ENCODE measurements around the gene TMEM203. TPM values are rescaled to one million over a fixed set of nuclear protein-coding genes. Genes with fewer than 3 reads are reported as not detected.

TMEM203 gene
- polyA plus RNA-seq, 4 donors, result 33.0 to 38.2 (median 35.0) TPM

GRCh38 chr9:137160716-137161557 is 44.5 kb downstream of the TMEM203 start:
- no peak for FAIRE-seq
- Histone ChIP-seq H3K4me1 (ENCODE audit: control insufficient read depth in 3 of 3, insufficient read depth in 2 of 3, low read depth in 1 of 3, low read length in 2 of 3) (peaks cover 0 to 6% (median 0%) of the 10 kb centered on the region in 3 donors), H3K36me3 (ENCODE audit: control insufficient read depth in 3 of 3, insufficient read depth in 2 of 3, low read depth in 1 of 3, low read length in 3 of 3) (no peaks in the 10 kb centered on the region), H3K27ac (ENCODE audit: low read depth in 1 of 3, low read length in 2 of 3) (no peak overlapping the region), H3K27me3 (ENCODE audit: control insufficient read depth in 3 of 3, insufficient read depth in 3 of 3, low read length in 3 of 3) (peaks cover 0 to 96% (median 22%) of the 10 kb centered on the region in 3 donors), H3K9me3 (ENCODE audit: control insufficient read depth in 2 of 2, insufficient read depth in 1 of 2, low read depth in 1 of 2, low read length in 1 of 2) (no peaks in the 10 kb centered on the region), H3K4me3 (ENCODE audit: low read depth in 1 of 3, low read length in 3 of 3) (no peak overlapping the region)
- 20 to 35% (median 31%) methylated on average over 56 of the region's 56 CpGs for WGBS, 3 donors
- DNase-seq, result no peak

GRCh38 chr9:137160054-137160425 is 45.4 kb downstream of the TMEM203 start:
- H3K27ac ChIP-seq (ENCODE audit: low read depth in 1 of 3, low read length in 2 of 3), result no peak overlapping the region
- H3K4me1 ChIP-seq (ENCODE audit: control insufficient read depth in 3 of 3, insufficient read depth in 2 of 3, low read depth in 1 of 3, low read length in 2 of 3), result peaks cover 0 to 6% (median 0%) of the 10 kb centered on the region in 3 donors
- DNase-seq, result no peak
- H3K9me3 ChIP-seq (ENCODE audit: control insufficient read depth in 2 of 2, insufficient read depth in 1 of 2, low read depth in 1 of 2, low read length in 1 of 2), result no peaks in the 10 kb centered on the region
- no peak for FAIRE-seq
- H3K4me3 ChIP-seq (ENCODE audit: low read depth in 1 of 3, low read length in 3 of 3), result no peak overlapping the region
- peaks cover 0 to 95% (median 19%) of the 10 kb centered on the region in 3 donors for H3K27me3 ChIP-seq (ENCODE audit: control insufficient read depth in 3 of 3, insufficient read depth in 3 of 3, low read length in 3 of 3)
- 54 to 66% (median 55%) methylated on average over 16 to 17 of the region's 17 CpGs for WGBS, 3 donors
- H3K36me3 ChIP-seq (ENCODE audit: control insufficient read depth in 3 of 3, insufficient read depth in 2 of 3, low read depth in 1 of 3, low read length in 3 of 3), result no peaks in the 10 kb centered on the region

GRCh38 chr9:137159105-137160053 is 46.1 kb downstream of the TMEM203 start:
- no peak for DNase-seq
- 30 to 40% (median 30%) methylated on average over 14 of the region's 14 CpGs for WGBS, 3 donors
- Histone ChIP-seq H3K4me3 (ENCODE audit: low read depth in 1 of 3, low read length in 3 of 3) (no peak overlapping the region), H3K9me3 (ENCODE audit: control insufficient read depth in 2 of 2, insufficient read depth in 1 of 2, low read depth in 1 of 2, low read length in 1 of 2) (no peaks in the 10 kb centered on the region), H3K27me3 (ENCODE audit: control insufficient read depth in 3 of 3, insufficient read depth in 3 of 3, low read length in 3 of 3) (peaks cover 0 to 95% (median 18%) of the 10 kb centered on the region in 3 donors), H3K4me1 (ENCODE audit: control insufficient read depth in 3 of 3, insufficient read depth in 2 of 3, low read depth in 1 of 3, low read length in 2 of 3) (peaks cover 0 to 6% (median 0%) of the 10 kb centered on the region in 3 donors), H3K36me3 (ENCODE audit: control insufficient read depth in 3 of 3, insufficient read depth in 2 of 3, low read depth in 1 of 3, low read length in 3 of 3) (no peaks in the 10 kb centered on the region), H3K27ac (ENCODE audit: low read depth in 1 of 3, low read length in 2 of 3) (no peak overlapping the region)
- FAIRE-seq, result no peak

- H3K27me3 ChIP-seq (ENCODE audit: control insufficient read depth in 3 of 3, insufficient read depth in 3 of 3, low read length in 3 of 3), result peaks cover 0 to 87% (median 18%) of the 10 kb centered on the region in 3 donors
- no peak for FAIRE-seq
Measured at GRCh38 chr9:137158625-137159024, 46.8 kb downstream of the TMEM203 start.

GRCh38 chr9:137157618-137158415 is 47.6 kb downstream of the TMEM203 start:
- Histone ChIP-seq H3K4me3 (ENCODE audit: low read depth in 1 of 3, low read length in 3 of 3) (no peak overlapping the region), H3K36me3 (ENCODE audit: control insufficient read depth in 3 of 3, insufficient read depth in 2 of 3, low read depth in 1 of 3, low read length in 3 of 3) (no peaks in the 10 kb centered on the region), H3K9me3 (ENCODE audit: control insufficient read depth in 2 of 2, insufficient read depth in 1 of 2, low read depth in 1 of 2, low read length in 1 of 2) (no peaks in the 10 kb centered on the region), H3K27me3 (ENCODE audit: control insufficient read depth in 3 of 3, insufficient read depth in 3 of 3, low read length in 3 of 3) (peaks cover 0 to 81% (median 18%) of the 10 kb centered on the region in 3 donors), H3K27ac (ENCODE audit: low read depth in 1 of 3, low read length in 2 of 3) (no peak overlapping the region), H3K4me1 (ENCODE audit: control insufficient read depth in 3 of 3, insufficient read depth in 2 of 3, low read depth in 1 of 3, low read length in 2 of 3) (no peaks in the 10 kb centered on the region)
- FAIRE-seq (no peak), DNase-seq (no peak)
- 43 to 61% (median 54%) methylated on average over 19 of the region's 19 CpGs for WGBS, 3 donors

More at GRCh38 chr9:137158625-137159024, 46.8 kb downstream of the TMEM203 start:
- Histone ChIP-seq H3K36me3 (ENCODE audit: control insufficient read depth in 3 of 3, insufficient read depth in 2 of 3, low read depth in 1 of 3, low read length in 3 of 3) (no peaks in the 10 kb centered on the region), H3K9me3 (ENCODE audit: control insufficient read depth in 2 of 2, insufficient read depth in 1 of 2, low read depth in 1 of 2, low read length in 1 of 2) (no peaks in the 10 kb centered on the region), H3K27ac (ENCODE audit: low read depth in 1 of 3, low read length in 2 of 3) (no peak overlapping the region), H3K4me1 (ENCODE audit: control insufficient read depth in 3 of 3, insufficient read depth in 2 of 3, low read depth in 1 of 3, low read length in 2 of 3) (peaks cover 0 to 6% (median 0%) of the 10 kb centered on the region in 3 donors), H3K4me3 (ENCODE audit: low read depth in 1 of 3, low read length in 3 of 3) (no peak overlapping the region)
- no peak for DNase-seq
- 17 to 31% (median 20%) methylated on average over 4 of the region's 4 CpGs for WGBS, 3 donors

GRCh38 chr9:137156567-137157375 is 48.7 kb downstream of the TMEM203 start:
- Histone ChIP-seq H3K27me3 (ENCODE audit: control insufficient read depth in 3 of 3, insufficient read depth in 3 of 3, low read length in 3 of 3) (peaks cover 0 to 71% (median 13%) of the 10 kb centered on the region in 3 donors), H3K27ac (ENCODE audit: low read depth in 1 of 3, low read length in 2 of 3) (no peak overlapping the region), H3K4me3 (ENCODE audit: low read depth in 1 of 3, low read length in 3 of 3) (peak overlapping the region in 1 of 3 donors; percentile 2), H3K9me3 (ENCODE audit: control insufficient read depth in 2 of 2, insufficient read depth in 1 of 2, low read depth in 1 of 2, low read length in 1 of 2) (no peaks in the 10 kb centered on the region), H3K4me1 (ENCODE audit: control insufficient read depth in 3 of 3, insufficient read depth in 2 of 3, low read depth in 1 of 3, low read length in 2 of 3) (no peaks in the 10 kb centered on the region), H3K36me3 (ENCODE audit: control insufficient read depth in 3 of 3, insufficient read depth in 2 of 3, low read depth in 1 of 3, low read length in 3 of 3) (no peaks in the 10 kb centered on the region)
- WGBS, 3 donors, result 4 to 5% (median 5%) methylated on average over 61 to 65 of the region's 65 CpGs
- FAIRE-seq (no peak), DNase-seq (peak; percentile 35 to 41)
